Endothelial cell of umbilical vein (primary cell): ENCODE measurements around the gene HTR1A. TPM values are rescaled to one million over a fixed set of nuclear protein-coding genes. Genes with fewer than 3 reads are reported as not detected.

Experiments used
- Bru-seq: library from RNA; stranded (reverse); fragments of 400-500 nt; gene quantifications from one replicate; lab custom pipeline; 2021; lab: Mats Ljungman, UMichigan
- BruChase-seq, 2 experiments: library from RNA; stranded (reverse); fragments of 400-500 nt; gene quantifications; one replicate each; lab custom pipeline; 2021; lab: Mats Ljungman, UMichigan
- BruUV-seq: library from RNA; stranded (reverse); fragments of 400-500 nt; replicated peaks from 2 replicates; lab custom pipeline; 2021; lab: Mats Ljungman, UMichigan
- CTCF ChIA-PET: fragments of 300-600, 350-600 bp; sonication (Branson Sonifier 250); formaldehyde crosslinking; loops from one replicate; lab custom pipeline; 2021; ENCODE audit warnings: antibody characterized with exemption, inconsistent platforms; lab: Charles Lee
- POLR2A ChIA-PET: fragments of 300-600, 350-600 bp; sonication (Branson Sonifier 250); formaldehyde crosslinking; loops from one replicate; lab custom pipeline; 2021; ENCODE audit warnings: antibody characterized with exemption, inconsistent platforms; lab: Charles Lee
- DNase-seq: peaks from one replicate; pipeline ENCODE4 v3.0.0-alpha.2; 2011; ENCODE audit warnings: low read depth, low spot score
- FAIRE-seq: peaks from 2 replicates; lab custom pipeline; 2011; peaks lifted over from hg19 to GRCh38; lab: Jason Lieb, UNC
- H2AFZ ChIP-seq: 2 replicates; pipeline ENCODE4 v1.6.0; 2012; ENCODE audit warnings: low read depth, low read length, control low read depth, inconsistent platforms
- H3K27ac ChIP-seq: 2 replicates; pipeline ENCODE4 v1.5.1; 2011; ENCODE audit warnings: low read depth, mild to moderate bottlenecking, control low read depth, low read length, moderate library complexity; ENCODE audit not compliant: insufficient read depth
- H3K27me3 ChIP-seq, 2 experiments: 2 replicates each; pipeline versions ENCODE4 v1.6.0 to v1.6.1; 2011; ENCODE audit warnings: low read length in 2 of 2, mixed read lengths in 1 of 2; ENCODE audit not compliant: control insufficient read depth in 2 of 2, insufficient read depth in 2 of 2
- H3K36me3 ChIP-seq, 2 experiments: 2 replicates in 1 of 2; 3 replicates in 1 of 2; pipeline ENCODE4 v1.5.1; 2011; ENCODE audit warnings: low read length in 2 of 2, mild to moderate bottlenecking in 1 of 2, moderate library complexity in 1 of 2; ENCODE audit not compliant: control insufficient read depth in 2 of 2, insufficient read depth in 2 of 2; ENCODE audit errors: extremely low read depth in 1 of 2
- H3K4me1 ChIP-seq: 3 replicates; pipeline ENCODE4 v1.5.1; 2011; ENCODE audit warnings: mild to moderate bottlenecking, low read length; ENCODE audit not compliant: control insufficient read depth, insufficient read depth; ENCODE audit errors: extremely low read depth
- H3K4me2 ChIP-seq: 2 replicates; pipeline ENCODE4 v1.6.1; 2011; ENCODE audit warnings: low read length, control low read depth, mixed read lengths; ENCODE audit not compliant: insufficient read depth
- H3K4me3 ChIP-seq, 3 experiments: fragments of 200-600 bp in 1 of 3; sonication (generic), shearing (Covaris generic) in 1 of 3; replicated peaks in 1 of 3; 2 replicates each; pipeline ENCODE4 v1.5.1; 2011 to 2016; ENCODE audit warnings: control low read depth in 3 of 3, low read length in 3 of 3, mild to moderate bottlenecking in 2 of 3, inconsistent platforms in 1 of 3, low read depth in 1 of 3, moderate library complexity in 1 of 3; ENCODE audit not compliant: insufficient read depth in 1 of 3
- H3K79me2 ChIP-seq: 2 replicates; pipeline ENCODE4 v1.6.0; 2012; ENCODE audit warnings: low read length, inconsistent platforms; ENCODE audit not compliant: control insufficient read depth, insufficient read depth
- H3K9ac ChIP-seq: replicated peaks from 2 replicates; pipeline ENCODE3; 2011; ENCODE audit warnings: low read length, control low read depth; ENCODE audit not compliant: insufficient read depth; ENCODE audit errors: extremely low read depth
- H3K9me1 ChIP-seq: replicated peaks from 3 replicates; pipeline ENCODE4 v1.6.0; 2011; ENCODE audit warnings: mild to moderate bottlenecking, low read length; ENCODE audit not compliant: control insufficient read depth, insufficient read depth; ENCODE audit errors: extremely low read depth
- H3K9me3 ChIP-seq: replicated peaks from 2 replicates; pipeline ENCODE4 v1.5.1; 2012; ENCODE audit warnings: low read length, inconsistent platforms; ENCODE audit not compliant: control insufficient read depth, insufficient read depth
- H4K20me1 ChIP-seq: replicated peaks from 2 replicates; pipeline ENCODE3; 2011; ENCODE audit warnings: mild to moderate bottlenecking, low read length; ENCODE audit not compliant: control insufficient read depth, insufficient read depth; ENCODE audit errors: extremely low read depth
- EZH2 ChIP-seq: IDR thresholded peaks from 2 replicates; pipeline ENCODE4 v1.6.1; 2012; ENCODE audit warnings: borderline replicate concordance, low read depth, mild to moderate bottlenecking, moderate library complexity, low read length, inconsistent platforms; ENCODE audit not compliant: severe bottlenecking
- GATA2 ChIP-seq: IDR thresholded peaks from 2 replicates; pipeline ENCODE4 v1.7.0; 2011; ENCODE audit warnings: low read depth, mild to moderate bottlenecking, moderate library complexity, mixed read lengths, low read length; ENCODE audit not compliant: insufficient read length, insufficient read depth
- JUN ChIP-seq: IDR thresholded peaks from 2 replicates; pipeline ENCODE4 v1.6.1; 2011; ENCODE audit warnings: borderline replicate concordance, low read depth; ENCODE audit not compliant: insufficient read length, insufficient read depth
- MYC ChIP-seq: IDR thresholded peaks from one replicate; pipeline ENCODE4 v1.6.1; 2011; ENCODE audit warnings: mild to moderate bottlenecking, low read depth, low read length
- POLR2A ChIP-seq: IDR thresholded peaks from 2 replicates; pipeline ENCODE4 v1.6.1; 2012; ENCODE audit warnings: low read depth, mild to moderate bottlenecking, control low read depth, low read length
- POLR2AphosphoS5 ChIP-seq: IDR thresholded peaks from 2 replicates; pipeline ENCODE4 v1.6.1; 2012; ENCODE audit warnings: low read depth, mild to moderate bottlenecking, control low read depth, low read length, moderate library complexity; ENCODE audit not compliant: insufficient read depth
- dilution Hi-C: fragments of 300-500 bp; cut with MboI; formaldehyde crosslinking; loops from one replicate; pipeline ENCODE4 v1.15.0; 2019; ENCODE audit warnings: low sequenced_read_pairs; ENCODE audit not compliant: extremely low pct_ligation_motif_present
- intact Hi-C: fragments of 100-400 bp; cut with micrococcal nuclease; formaldehyde crosslinking; loops from one replicate; pipeline ENCODE4 v1.10.0; 2022
- long read RNA-seq: library from polyadenylated mRNA; stranded (forward); transcript quantifications from one replicate; pipeline ENCODE4 v2.0.0, GENCODE V29; 2021
- polyA minus RNA-seq, 3 experiments: library from RNA; depleted of rRNA, polyadenylated mRNA; stranded (reverse); fragments of >200 nt; gene quantifications; 1 replicate in 1 of 3; 2 replicates in 2 of 3; pipeline ENCODE4 v1.2.3, GENCODE V29; 2011
- polyA plus RNA-seq, 4 experiments: library from polyadenylated mRNA; depleted of rRNA in 3 of 4; stranded (reverse) in 3 of 4; unstranded in 1 of 4; fragments of >200 nt; gene quantifications; 2 replicates each; pipeline versions ENCODE4 v1.2.1 to v1.2.3, GENCODE V29; 2011 to 2012; ENCODE audit warnings: missing spikeins in 1 of 4
- total RNA-seq: library from RNA; stranded (reverse); gene quantifications from 2 replicates; pipeline ENCODE4 v1.2.3, GENCODE V29; 2021
- TF ChIP-seq, protein P1 (sequence below), 2 donors: IDR thresholded peaks; 1 replicate in 1 of 2; 2 replicates in 1 of 2; pipeline ENCODE4 v1.5.1; 2011; ENCODE audit warnings: low read length in 2 of 2, mild to moderate bottlenecking in 2 of 2, moderate library complexity in 2 of 2, control low read depth in 1 of 2, inconsistent platforms in 1 of 2, low read depth in 1 of 2; ENCODE audit not compliant: insufficient read depth in 1 of 2; ENCODE audit errors: extremely low read depth in 1 of 2

HTR1A gene
- not detected in 2 replicates for total RNA-seq
- not detected in 2 replicates for polyA plus RNA-seq
- not detected in 2 replicates for polyA plus RNA-seq (2011; cell fraction: cytosol; rRNA removed)
- not detected in 2 replicates for polyA plus RNA-seq (2011; cell fraction: nucleus; rRNA removed)
- not detected in 2 replicates for polyA plus RNA-seq (2012)
- polyA minus RNA-seq: not detected in 2 replicates
- polyA minus RNA-seq (2011; cell fraction: cytosol; rRNA and poly(A)+ RNA removed): not detected
- not detected in 2 replicates for polyA minus RNA-seq (2011; cell fraction: nucleus; rRNA and poly(A)+ RNA removed)
- not detected for Bru-seq, nascent RNA
- BruChase-seq, experiment 1, labeled RNA remaining after a 6-hour chase: not detected
- BruChase-seq, experiment 2, labeled RNA remaining after a 2-hour chase: not detected
- long read RNA-seq: 0 reads

DNA sequence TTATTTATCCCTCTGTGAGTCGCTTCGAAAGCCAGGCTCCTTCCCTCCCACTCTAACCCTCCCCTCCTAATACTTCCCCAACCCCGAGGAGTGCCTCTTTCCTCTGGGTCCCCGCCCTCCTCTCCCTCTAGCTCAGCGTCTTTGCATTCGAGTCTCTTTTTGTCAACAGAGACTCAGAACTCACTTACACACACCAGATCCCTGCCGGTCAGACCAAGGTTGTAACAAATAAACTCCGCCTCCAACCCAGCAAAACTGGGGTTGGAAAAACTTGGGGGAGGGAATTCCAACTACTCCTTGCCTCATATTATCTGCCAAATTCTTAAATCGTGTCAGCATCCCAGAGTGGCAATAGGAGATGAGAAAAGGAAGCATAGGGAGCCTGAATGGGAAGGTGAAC, at the start of gene HTR1A:
Gene HTR1A (minus strand): TSS at position 167 of the 400 bp plus-strand sequence. CDS start 726 bp downstream, outside the sequence.
- peaks cover 5 to 25% of the 10 kb centered on the region in 2 experiments for H3K27me3 ChIP-seq
- H3K4me2 ChIP-seq: no peak within 1 kb of the TSS
- dilution Hi-C loops: no loop called here
- no peak within 1 kb of the TSS for H3K27ac ChIP-seq
- H3K9ac ChIP-seq: no peak within 1 kb of the TSS
- DNase-seq: no peak
- H3K79me2 ChIP-seq: no peaks in the 10 kb centered on the region
- no peaks in the 10 kb centered on the region for H3K4me1 ChIP-seq
- intact Hi-C loops: loop anchor here (5.0 to 10.0 kb wide), 2 partner anchors 245 to 1517 kb away; no protein-coding TSS in a partner anchor
- H3K4me3 ChIP-seq: no peak within 1 kb of the TSS
- no peaks in the 10 kb centered on the region for H3K9me1 ChIP-seq
- TF ChIP-seq, protein P1, sequence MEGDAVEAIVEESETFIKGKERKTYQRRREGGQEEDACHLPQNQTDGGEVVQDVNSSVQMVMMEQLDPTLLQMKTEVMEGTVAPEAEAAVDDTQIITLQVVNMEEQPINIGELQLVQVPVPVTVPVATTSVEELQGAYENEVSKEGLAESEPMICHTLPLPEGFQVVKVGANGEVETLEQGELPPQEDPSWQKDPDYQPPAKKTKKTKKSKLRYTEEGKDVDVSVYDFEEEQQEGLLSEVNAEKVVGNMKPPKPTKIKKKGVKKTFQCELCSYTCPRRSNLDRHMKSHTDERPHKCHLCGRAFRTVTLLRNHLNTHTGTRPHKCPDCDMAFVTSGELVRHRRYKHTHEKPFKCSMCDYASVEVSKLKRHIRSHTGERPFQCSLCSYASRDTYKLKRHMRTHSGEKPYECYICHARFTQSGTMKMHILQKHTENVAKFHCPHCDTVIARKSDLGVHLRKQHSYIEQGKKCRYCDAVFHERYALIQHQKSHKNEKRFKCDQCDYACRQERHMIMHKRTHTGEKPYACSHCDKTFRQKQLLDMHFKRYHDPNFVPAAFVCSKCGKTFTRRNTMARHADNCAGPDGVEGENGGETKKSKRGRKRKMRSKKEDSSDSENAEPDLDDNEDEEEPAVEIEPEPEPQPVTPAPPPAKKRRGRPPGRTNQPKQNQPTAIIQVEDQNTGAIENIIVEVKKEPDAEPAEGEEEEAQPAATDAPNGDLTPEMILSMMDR (IDR thresholded peaks at IDR 0.05; ENCODE audit: extremely low read depth in 1 of 2, insufficient read depth in 1 of 2, low read depth in 1 of 2, low read length in 2 of 2): no peak
- no peak for TF ChIP-seq POLR2AphosphoS5
- TF ChIP-seq POLR2A: no peak
- no peak for TF ChIP-seq MYC
- TF ChIP-seq JUN: no peak
- no peak for TF ChIP-seq EZH2
- TF ChIP-seq GATA2: no peak
- no peaks in the 10 kb centered on the region for H3K9me3 ChIP-seq
- ChIA-PET POLR2A (no interaction called here), CTCF (interaction anchor here (1.4 to 1.7 kb wide), 3 partner anchors 561 to 837 kb away, joined by 4 to 15 read pairs (median 5); no protein-coding TSS in a partner anchor)
- no peak within 1 kb of the TSS for H2AFZ ChIP-seq
- no peaks in the 10 kb centered on the region for H3K36me3 ChIP-seq
- no peak for FAIRE-seq
- BruUV-seq: no TSS peak
- H4K20me1 ChIP-seq: no peaks in the 10 kb centered on the region
